Glomerular visceral epithelial cell (primary cell): ENCODE measurements around the gene ENTPD5.
"Not testable (repeated sequence)": the region's sequence is repeated elsewhere in the genome, so short reads cannot be mapped to it uniquely, and the experiment has no call there.

Experiments
- DNase-seq: peaks from one replicate; pipeline ENCODE4 v3.0.0-alpha.2; 2016; ENCODE audit errors: extremely low spot score

Gene ENTPD5

GRCh38 chr14:73944432-73945158 lies 74.5 kb downstream of the ENTPD5 start:
- no peak for DNase-seq

- DNase-seq, result peak; percentile 33
Observed at GRCh38 chr14:73943083-73943482, 76.0 kb downstream of the ENTPD5 start.

GRCh38 chr14:73942180-73942579 lies 76.9 kb downstream of the ENTPD5 start:
- no peak for DNase-seq

- DNase-seq, result no peak
Observed at GRCh38 chr14:73937012-73937411, 82.1 kb downstream of the ENTPD5 start.

GRCh38 chr14:73936548-73936947 lies 82.5 kb downstream of the ENTPD5 start:
- no peak for DNase-seq

GRCh38 chr14:73935666-73936065 lies 83.4 kb downstream of the ENTPD5 start:
- DNase-seq, result peak; percentile 24

GRCh38 chr14:73924337-73924736 lies 94.8 kb downstream of the ENTPD5 start:
- DNase-seq, result no peak

- not testable (repeated sequence) for DNase-seq
Observed at GRCh38 chr14:73919457-73919856, 99.6 kb downstream of the ENTPD5 start.

GRCh38 chr14:73916324-73916723 lies 102.8 kb downstream of the ENTPD5 start:
- no peak for DNase-seq

- no peak for DNase-seq
Observed at GRCh38 chr14:73913256-73913655, 105.8 kb downstream of the ENTPD5 start.

GRCh38 chr14:73909681-73910080 lies 109.4 kb downstream of the ENTPD5 start:
- DNase-seq, result no peak
